GM19193 (cell line): Measurements from ENCODE around the gene TP53BP2.

Experiments
- POLR2A ChIP-seq: IDR thresholded peaks from 4 replicates; pipeline ENCODE4 v1.6.1; 2011; ENCODE audit not compliant: insufficient read depth, insufficient read length; ENCODE audit errors: extremely low read depth

TP53BP2 gene

DNA sequence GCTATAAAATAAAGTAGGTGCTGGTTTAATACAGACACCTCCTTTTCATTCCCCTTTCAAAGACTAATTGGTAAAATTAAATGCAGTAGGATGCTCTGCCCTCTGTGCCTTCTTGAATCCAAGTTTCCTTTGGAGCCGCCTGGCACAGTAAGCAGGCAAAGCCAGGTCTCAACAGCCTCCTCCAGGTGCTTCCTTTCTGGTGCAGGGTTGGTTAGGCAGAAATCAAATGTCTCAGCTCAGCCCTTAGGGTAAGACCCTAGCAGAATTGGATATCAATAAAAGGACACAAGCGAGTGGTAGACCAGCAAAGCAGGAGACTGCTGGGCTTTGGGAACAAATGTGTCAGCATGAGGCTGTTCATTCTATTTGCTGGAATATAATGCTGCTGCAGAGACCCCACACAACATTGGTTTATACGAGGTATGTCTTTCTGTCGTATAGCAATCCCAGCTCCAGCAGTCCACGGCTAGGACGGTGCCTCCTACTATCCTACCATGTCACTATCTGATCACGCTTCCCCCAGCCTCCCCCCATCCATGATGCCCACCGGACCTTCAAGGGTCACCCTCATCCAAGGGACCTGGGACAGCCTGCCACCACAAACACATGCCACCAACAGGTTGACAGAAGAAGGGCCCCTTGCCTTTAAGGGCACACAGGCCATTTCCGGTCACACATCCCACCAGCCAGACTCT, 75.0 kb downstream of the TP53BP2 start:
- TF ChIP-seq POLR2A = no peak

DNA sequence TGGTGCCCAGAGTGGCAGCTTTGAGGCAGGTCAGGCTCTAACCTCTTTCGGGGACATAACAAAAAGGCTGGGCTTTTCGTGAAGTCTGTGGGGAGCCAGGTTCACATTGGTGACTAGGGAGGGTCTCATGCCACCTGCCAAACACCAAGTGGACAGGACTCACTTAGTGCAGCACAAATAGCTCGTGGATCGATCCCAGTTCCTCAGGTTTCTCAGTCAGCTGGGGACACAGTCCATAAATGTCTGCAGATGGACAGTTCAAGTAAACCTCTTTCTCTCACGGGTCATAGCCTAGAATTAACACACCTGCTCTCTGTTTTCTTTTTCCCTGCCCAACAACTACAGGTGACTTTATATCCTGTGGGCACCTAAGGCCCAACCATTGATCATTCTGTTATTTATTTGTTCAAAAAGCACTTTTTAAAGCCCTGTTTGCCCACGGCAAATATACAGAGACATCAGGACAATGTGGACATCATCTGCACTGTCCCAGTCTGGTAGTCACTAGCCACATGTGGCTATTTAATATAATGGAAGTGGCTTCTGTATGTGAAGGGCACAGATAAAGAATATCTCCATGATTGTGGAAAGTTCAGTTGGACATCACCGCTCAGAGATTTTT, 79.9 kb downstream of the TP53BP2 start:
- no peak for TF ChIP-seq POLR2A

DNA sequence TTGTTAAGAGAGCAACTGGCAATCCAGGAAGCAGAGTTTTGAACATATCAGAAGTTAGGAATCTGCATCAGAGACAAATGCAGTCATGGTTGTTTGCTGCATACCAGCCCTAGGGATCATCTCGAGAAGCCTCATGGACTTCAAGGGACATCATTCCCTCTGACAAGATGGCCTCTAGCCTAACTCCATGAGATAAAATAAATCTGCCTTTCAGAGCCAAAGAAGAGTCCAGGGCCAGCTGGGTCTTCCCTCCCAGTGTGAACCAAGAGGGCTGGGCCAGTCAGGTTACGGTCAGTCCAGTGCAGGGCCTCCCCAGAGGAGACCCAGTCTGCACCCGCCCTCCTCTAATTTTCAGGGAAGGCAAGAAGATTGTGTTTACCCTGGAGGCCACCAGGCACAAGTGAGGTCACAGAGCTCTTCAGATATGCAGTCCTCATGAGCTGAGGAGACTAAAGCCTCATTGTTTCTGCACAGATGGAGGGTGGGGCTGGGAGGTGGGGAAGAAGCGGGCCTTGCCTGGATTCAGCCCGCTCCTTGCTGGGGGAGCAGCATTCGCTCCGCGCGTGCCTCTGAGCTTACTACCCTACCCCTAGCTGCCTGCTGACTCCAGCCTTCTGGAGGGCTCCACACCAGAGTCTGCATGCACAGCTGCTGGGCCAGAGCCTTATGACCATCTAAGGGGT, 80.6 kb downstream of the TP53BP2 start:
- TF ChIP-seq POLR2A = no peak

DNA sequence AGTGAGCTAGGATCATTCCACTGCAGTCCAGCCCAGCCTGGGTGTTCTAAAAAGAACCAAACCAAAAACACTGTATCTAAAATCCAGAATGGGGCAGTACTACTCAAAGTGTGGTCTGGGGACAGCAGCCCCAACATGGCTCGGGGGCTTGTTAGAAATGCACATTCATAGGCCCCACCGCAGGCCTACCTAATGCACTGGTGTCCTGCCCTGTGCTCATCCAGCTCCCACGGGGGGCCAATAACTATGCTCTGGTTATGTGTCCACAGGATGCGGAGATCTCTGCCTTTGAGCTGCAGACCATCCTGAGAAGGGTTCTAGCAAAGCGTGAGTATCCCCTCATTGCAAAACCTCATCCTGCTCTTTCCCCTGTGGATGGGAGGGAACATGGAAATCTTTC, 81.9 kb downstream of the TP53BP2 start:
- no peak for TF ChIP-seq POLR2A

DNA sequence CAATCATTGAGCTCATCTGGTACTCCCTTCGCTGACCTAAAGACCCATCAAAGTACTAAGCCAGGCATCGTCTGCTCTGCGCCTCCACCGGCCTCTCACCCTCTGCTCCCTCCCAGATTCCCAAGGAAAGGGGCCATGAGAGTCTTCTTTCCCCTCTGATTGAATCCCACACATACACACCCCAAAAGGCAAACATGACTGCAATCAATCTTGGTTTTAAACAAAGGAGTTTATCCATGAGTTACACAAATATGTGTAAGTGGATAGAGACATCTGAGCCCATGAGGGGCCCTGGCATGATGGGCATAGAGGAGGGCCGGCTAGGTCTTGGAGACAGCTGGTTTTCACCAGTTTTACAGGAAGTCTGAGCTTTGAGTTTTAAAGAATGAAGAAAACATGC, 82.5 kb downstream of the TP53BP2 start:
- no peak for TF ChIP-seq POLR2A

DNA sequence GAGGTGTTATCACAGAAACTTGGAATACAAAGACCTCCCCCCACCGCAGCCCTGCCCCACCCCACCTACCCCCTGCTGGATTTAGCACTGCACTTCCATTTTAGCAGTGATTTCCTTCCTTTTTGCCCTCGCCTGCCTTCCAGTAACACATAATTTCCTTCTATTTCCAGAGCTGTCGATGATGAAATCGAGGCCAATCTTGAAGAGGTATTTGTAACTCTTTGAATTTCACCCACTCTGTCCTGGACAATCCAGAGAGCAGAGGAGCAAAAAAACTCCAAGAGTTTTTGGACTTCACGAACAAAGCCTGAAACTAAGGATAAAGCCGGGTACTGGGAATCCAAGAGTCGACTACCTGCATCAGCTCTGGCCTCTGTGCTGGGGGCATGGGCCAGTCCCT, 84.3 kb downstream of the TP53BP2 start:
- no peak for TF ChIP-seq POLR2A

DNA sequence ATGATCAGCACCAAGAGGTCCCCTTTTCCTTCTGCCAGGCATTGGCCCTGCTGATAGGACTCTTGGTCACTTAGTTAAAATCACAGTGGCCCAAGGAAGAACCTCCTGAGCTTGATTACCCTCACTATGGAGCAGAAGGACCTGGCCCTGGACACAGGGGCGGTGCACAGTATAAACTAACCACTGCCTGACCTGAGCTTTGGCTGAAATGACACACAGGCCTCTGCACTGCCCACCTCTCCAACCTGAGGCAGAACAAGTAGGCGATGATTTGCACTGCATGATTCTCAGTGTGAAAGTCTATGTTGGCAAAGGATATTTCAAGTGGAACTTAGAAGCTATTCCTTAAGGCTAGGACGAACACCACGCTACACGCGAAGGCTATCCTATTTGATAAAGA, 84.9 kb downstream of the TP53BP2 start:
- no peak for TF ChIP-seq POLR2A

DNA sequence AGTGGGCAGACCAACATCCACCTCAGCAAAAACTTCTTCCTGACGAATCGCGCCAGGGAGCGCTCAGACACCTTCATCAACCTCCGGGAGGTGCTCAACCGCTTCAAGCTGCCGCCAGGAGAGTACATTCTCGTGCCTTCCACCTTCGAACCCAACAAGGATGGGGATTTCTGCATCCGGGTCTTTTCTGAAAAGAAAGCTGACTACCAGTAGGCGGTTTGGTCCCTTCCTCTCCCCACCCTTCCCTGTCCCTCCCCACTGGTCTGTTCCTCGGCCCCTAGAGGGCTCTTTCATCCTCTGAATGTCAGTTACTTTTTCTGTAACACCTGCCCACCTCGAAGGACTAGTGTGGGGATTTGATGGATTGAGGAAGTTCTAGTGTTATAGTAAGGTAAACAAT, 86.5 kb downstream of the TP53BP2 start:
- no peak for TF ChIP-seq POLR2A

DNA sequence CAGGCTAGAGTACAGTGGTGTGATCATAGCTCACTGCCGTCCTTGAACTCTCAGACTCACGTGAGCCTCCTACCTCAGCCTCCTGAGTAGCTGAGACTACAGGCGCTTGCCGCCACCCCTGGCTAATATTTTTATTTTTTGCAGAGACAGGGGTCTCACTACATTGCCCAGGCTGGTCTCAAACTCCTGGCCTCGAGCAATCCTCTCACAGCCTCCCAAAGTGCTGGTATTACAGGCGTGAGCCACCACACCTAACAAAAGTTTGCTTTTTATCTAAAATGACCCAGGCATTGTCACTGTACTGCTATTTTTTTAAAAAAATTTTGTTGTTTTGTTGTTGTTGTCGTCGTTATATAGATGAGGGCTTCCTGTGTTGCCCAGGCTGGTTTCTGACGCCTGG, 87.0 kb downstream of the TP53BP2 start:
- TF ChIP-seq POLR2A = no peak

DNA sequence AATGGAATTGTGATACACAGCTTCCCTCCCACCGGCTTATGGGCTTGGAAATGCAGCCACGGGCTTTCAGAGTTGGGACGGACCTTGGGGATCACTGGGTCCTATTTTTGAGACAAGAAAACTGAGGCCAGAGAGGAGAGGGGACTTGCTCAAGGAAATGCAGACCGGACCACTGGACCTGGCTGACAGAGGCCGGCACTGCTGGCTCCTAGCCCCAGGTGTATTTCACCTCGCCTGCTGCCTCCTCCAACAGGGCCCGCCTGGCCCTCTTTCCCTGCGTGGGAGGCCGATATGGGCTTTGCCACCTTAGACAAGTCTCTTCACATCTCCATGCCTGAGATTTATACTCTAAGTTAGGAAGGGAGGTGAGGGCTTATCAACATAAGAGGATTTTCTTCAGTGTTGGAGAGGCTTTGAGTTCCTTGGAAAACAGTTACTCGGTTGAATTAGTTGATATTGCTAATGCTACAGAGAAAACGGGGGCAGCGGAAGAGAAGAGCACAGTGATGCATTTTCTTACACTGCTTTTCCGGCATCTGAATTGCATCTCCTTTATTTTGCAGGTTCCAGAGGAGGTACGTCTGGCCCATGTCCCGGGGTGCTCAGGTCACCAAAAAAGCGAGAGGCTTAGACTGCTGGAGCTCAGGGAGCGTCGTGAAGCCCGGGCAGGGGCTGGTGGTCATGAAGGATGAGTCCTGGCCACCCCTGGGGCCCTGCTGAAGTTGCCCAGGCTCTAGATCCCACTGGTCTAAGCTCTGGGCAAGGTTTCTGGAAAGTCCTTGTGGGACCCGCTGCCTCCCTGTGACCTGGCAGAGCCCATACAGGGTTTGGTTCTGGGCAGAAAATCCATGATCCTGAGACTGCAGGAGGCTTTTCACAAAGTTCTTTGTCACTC, 88.7 kb downstream of the TP53BP2 start:
- no peak for TF ChIP-seq POLR2A

DNA sequence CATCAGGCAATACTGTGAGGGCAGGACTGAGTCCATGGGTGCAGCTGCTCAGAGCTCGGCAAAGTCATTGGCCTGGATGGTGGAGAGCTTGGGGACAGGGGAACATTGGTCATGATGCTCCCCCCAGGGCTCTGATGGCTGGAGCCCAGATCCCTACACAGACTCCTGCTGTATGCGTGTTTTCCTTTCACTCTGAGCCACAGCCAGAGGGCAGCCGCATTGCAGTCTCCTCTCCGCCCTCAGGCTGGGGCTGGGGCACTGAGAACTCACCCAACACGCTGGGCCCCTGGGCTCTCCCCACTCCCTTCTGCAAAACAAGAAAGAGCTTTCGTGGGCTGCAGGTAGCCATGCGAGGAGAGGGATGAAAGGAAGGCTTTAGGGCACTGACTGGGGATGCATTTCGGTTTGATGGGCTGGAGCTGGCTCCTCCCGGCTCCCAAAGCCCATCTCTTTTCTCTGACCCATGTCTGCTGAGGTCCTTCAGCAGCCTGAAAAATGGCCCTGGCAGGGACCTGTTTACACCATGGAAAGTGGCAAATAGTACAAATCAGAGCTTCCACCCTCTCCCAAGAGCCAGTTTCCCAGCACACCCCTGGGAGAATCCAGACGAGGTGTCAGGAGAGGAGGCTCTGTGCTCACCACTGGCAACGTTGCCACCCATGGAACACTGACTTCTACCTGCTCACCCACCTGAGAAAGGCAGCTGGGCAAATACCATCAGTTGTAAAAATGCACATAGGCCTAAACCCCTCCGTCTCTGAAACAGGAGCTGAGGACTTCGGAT, 89.6 kb downstream of the TP53BP2 start:
- no peak for TF ChIP-seq POLR2A

DNA sequence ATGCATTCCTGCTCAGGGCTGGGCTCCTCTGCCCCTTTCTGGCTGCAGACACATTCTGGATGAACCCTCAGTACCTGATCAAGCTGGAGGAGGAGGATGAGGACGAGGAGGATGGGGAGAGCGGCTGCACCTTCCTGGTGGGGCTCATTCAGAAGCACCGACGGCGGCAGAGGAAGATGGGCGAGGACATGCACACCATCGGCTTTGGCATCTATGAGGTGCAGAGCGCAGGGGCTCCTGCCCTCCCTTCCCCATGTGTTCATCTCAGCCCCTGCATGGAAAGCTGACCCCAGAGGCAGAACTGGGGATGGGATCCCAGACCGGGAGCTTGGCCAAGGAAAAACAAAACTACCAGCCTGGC, 90.3 kb downstream of the TP53BP2 start:
- no peak for TF ChIP-seq POLR2A

DNA sequence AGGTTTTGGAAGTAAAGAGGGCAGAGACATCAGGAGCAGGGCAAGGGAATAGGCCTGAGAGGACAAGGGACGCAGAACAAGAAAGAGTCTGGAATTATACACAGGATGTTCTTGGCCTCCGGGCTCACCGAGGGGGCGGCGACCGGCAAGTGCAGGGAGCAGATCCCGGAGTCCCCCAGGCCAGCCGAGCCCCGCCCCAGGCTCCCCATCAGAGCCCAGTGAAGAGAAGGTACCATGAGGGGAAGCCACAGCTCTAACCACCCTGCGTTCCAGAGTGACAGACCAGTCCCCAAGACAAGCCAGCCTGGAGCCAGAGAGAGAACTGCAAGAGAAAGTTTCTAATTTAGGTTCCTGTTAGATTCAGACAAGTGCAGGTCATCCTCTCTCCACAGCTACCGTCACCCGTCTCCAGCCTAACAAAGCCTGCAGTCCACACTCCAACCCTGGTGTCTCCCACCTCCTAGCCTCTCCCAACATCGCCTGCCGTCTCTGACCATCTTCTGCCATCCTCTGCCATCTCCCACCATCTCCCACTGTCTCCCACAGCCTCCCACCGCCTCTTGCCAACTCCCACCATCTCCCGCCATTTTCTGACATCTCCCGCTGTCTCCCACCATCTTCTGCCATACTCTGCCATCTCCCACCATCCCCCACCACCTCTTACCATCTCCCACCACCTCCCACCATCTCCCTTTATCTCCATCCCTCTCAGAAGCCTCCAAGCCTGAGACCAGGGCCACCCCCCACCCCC, 90.9 kb downstream of the TP53BP2 start:
- no peak for TF ChIP-seq POLR2A
